ENCODE data around the gene PBLD. TPM values are rescaled to one million over a fixed set of nuclear protein-coding genes. Genes with fewer than 3 reads are reported as not detected.

The PBLD gene
- total RNA-seq, 2 experiments from 2014 or later = 1.2 to 1.3 TPM

- Mint-ChIP-seq H3K27me3 (no peaks in the 10 kb centered on the region), H3K4me1 (ENCODE audit: low read depth) (peaks cover 24% of the 10 kb centered on the region), H3K4me3 (no peak overlapping the region), H3K27ac (peak overlapping the region; percentile 15), H3K36me3 (peaks cover 39% of the 10 kb centered on the region), H3K9me3 (no peaks in the 10 kb centered on the region)
- ChIA-PET CTCF (interaction anchor here (0.8 to 1.0 kb wide), 2 partner anchors 12 to 133 kb away, joined by 3 read pairs; no protein-coding TSS in a partner anchor), POLR2A (interaction anchor here (1.0 kb wide), 1 partner anchor 12 kb away, joined by 3 read pairs; no protein-coding TSS in a partner anchor)
- intact Hi-C loops (cut with micrococcal nuclease) = loop anchor here (1.0 kb wide), 1 partner anchor 10 kb away; no protein-coding TSS in a partner anchor
- no peak for DNase-seq
Observed at GRCh38 chr10:68345621-68346020, 12.9 kb upstream of the PBLD start.

GRCh38 chr10:68342909-68343516 lies 10.3 kb upstream of the PBLD start:
- ChIA-PET POLR2A (no interaction called here), CTCF (interaction anchor here (1.1 kb wide), 1 partner anchor 130 kb away, joined by 3 read pairs; no protein-coding TSS in a partner anchor)
- intact Hi-C loops (cut with micrococcal nuclease) = no loop called here
- H3K4me3 Mint-ChIP-seq = no peak overlapping the region
- no peaks in the 10 kb centered on the region for H3K27me3 Mint-ChIP-seq
- H3K36me3 Mint-ChIP-seq = peaks cover 58% of the 10 kb centered on the region
- DNase-seq = no peak
- H3K9me3 Mint-ChIP-seq = no peaks in the 10 kb centered on the region
- H3K27ac Mint-ChIP-seq = no peak overlapping the region
- H3K4me1 Mint-ChIP-seq (ENCODE audit: low read depth) = peaks cover 35% of the 10 kb centered on the region

- intact Hi-C loops (cut with micrococcal nuclease) = no loop called here
Observed at GRCh38 chr10:68340358-68341080, 7.8 kb upstream of the PBLD start.

GRCh38 chr10:68336754-68337351 lies 4.1 kb upstream of the PBLD start:
- ChIA-PET CTCF (no interaction called here), POLR2A (no interaction called here)
- Mint-ChIP-seq H3K9me3 (no peaks in the 10 kb centered on the region), H3K27me3 (peaks cover 2% of the 10 kb centered on the region), H3K36me3 (peaks cover 76% of the 10 kb centered on the region), H3K27ac (peak overlapping the region; percentile 71), H3K4me3 (peak overlapping the region; percentile 69), H3K4me1 (ENCODE audit: low read depth) (peaks cover 51% of the 10 kb centered on the region)
- DNase-seq = no peak
- intact Hi-C loops (cut with micrococcal nuclease) = no loop called here

More at GRCh38 chr10:68340358-68341080, 7.8 kb upstream of the PBLD start:
- CTCF ChIA-PET = interaction anchor here (0.8 to 1.6 kb wide), 3 partner anchors 8 to 66 kb away, joined by 3 to 9 read pairs (median 3); partner anchors contain the start of genes PBLD and RUFY2
- POLR2A ChIA-PET = interaction anchor here (0.8 to 0.9 kb wide), 2 partner anchors 7 to 9 kb away, joined by 3 to 5 read pairs; partner anchors contain the start of gene HNRNPH3
- DNase-seq = no peak
- peaks cover 69% of the 10 kb centered on the region for H3K36me3 Mint-ChIP-seq
- no peaks in the 10 kb centered on the region for H3K27me3 Mint-ChIP-seq
- no peak overlapping the region for H3K4me3 Mint-ChIP-seq
- H3K4me1 Mint-ChIP-seq (ENCODE audit: low read depth) = peaks cover 48% of the 10 kb centered on the region
- peak overlapping the region; percentile 57 for H3K27ac Mint-ChIP-seq
- H3K9me3 Mint-ChIP-seq = no peaks in the 10 kb centered on the region

GRCh38 chr10:68334672-68335467 lies 2.1 kb upstream of the PBLD start:
- ChIA-PET CTCF (interaction anchor here (1.3 to 2.6 kb wide), 2 partner anchors 14 to 72 kb away, joined by 5 to 14 read pairs; partner anchors contain the start of gene RUFY2), POLR2A (interaction anchor here (0.6 kb wide), 1 partner anchor 20 kb away, joined by 3 read pairs; no protein-coding TSS in a partner anchor)
- H3K4me1 Mint-ChIP-seq (ENCODE audit: low read depth) = peaks cover 50% of the 10 kb centered on the region
- DNase-seq = no peak
- H3K27ac Mint-ChIP-seq = peak overlapping the region; percentile 100
- H3K9me3 Mint-ChIP-seq = no peaks in the 10 kb centered on the region
- intact Hi-C loops (cut with micrococcal nuclease) = loop anchor here (1.0 to 5.0 kb wide), 4 partner anchors 10 to 622 kb away; partner anchors contain the start of genes DDX21 and RUFY2
- peaks cover 3% of the 10 kb centered on the region for H3K27me3 Mint-ChIP-seq
- peaks cover 61% of the 10 kb centered on the region for H3K36me3 Mint-ChIP-seq
- H3K4me3 Mint-ChIP-seq = peak overlapping the region; percentile 100

GRCh38 chr10:68333440-68334431 lies 1.0 kb upstream of the PBLD start:
- POLR2A ChIA-PET = interaction anchor here (0.6 to 2.1 kb wide), 7 partner anchors 12 to 570 kb away, joined by 3 to 11 read pairs (median 4); partner anchors contain the start of genes DDX50 and DNA2

GRCh38 chr10:68333058-68333395 lies 299 bp upstream of the PBLD start:
- POLR2A ChIA-PET = interaction anchor here (0.7 to 2.1 kb wide), 9 partner anchors 15 to 623 kb away, joined by 3 to 11 read pairs (median 5); partner anchors contain the start of genes DDX21, DDX50, DNA2 and RUFY2
- DNase-seq = no peak
- intact Hi-C loops (cut with micrococcal nuclease) = loop anchor here (2.0 to 5.0 kb wide), 5 partner anchors 74 to 624 kb away; partner anchors contain the start of genes CCAR1, DDX21, RUFY2 and SLC25A16
- peaks cover 45% of the 10 kb centered on the region for H3K4me1 Mint-ChIP-seq (ENCODE audit: low read depth)
- H3K9me3 Mint-ChIP-seq = no peaks in the 10 kb centered on the region
- peak overlapping the region; percentile 100 for H3K4me3 Mint-ChIP-seq
- H3K27me3 Mint-ChIP-seq = peaks cover 3% of the 10 kb centered on the region
- H3K27ac Mint-ChIP-seq = peak overlapping the region; percentile 100
- CTCF ChIA-PET = interaction anchor here (0.6 to 1.5 kb wide), 9 partner anchors 8 to 622 kb away, joined by 3 to 7 read pairs (median 3); no protein-coding TSS in a partner anchor
- peaks cover 45% of the 10 kb centered on the region for H3K36me3 Mint-ChIP-seq

More at GRCh38 chr10:68333440-68334431, 1.0 kb upstream of the PBLD start:
- DNase-seq = no peak
- H3K4me3 Mint-ChIP-seq = peak overlapping the region; percentile 100
- no peaks in the 10 kb centered on the region for H3K9me3 Mint-ChIP-seq
- H3K4me1 Mint-ChIP-seq (ENCODE audit: low read depth) = peaks cover 45% of the 10 kb centered on the region
- CTCF ChIA-PET = interaction anchor here (0.6 to 2.6 kb wide), 10 partner anchors 8 to 622 kb away, joined by 3 to 14 read pairs (median 3); partner anchors contain the start of gene RUFY2
- H3K27ac Mint-ChIP-seq = peak overlapping the region; percentile 100
- H3K36me3 Mint-ChIP-seq = peaks cover 50% of the 10 kb centered on the region
- peaks cover 3% of the 10 kb centered on the region for H3K27me3 Mint-ChIP-seq
- intact Hi-C loops (cut with micrococcal nuclease) = loop anchor here (2.0 to 5.0 kb wide), 5 partner anchors 74 to 624 kb away; partner anchors contain the start of genes CCAR1, DDX21, RUFY2 and SLC25A16

GRCh38 chr10:68331455-68332258 lies 1.1 kb downstream of the PBLD start, which contains the start of gene HNRNPH3:
Gene HNRNPH3 (plus strand): TSS chr10:68332064. CDS start chr10:68337222, 5,158 bp downstream.
- DNase-seq = peak; percentile 99
- CTCF ChIA-PET = interaction anchor here (1.3 to 1.5 kb wide), 2 partner anchors 17 to 119 kb away, joined by 4 to 7 read pairs; no protein-coding TSS in a partner anchor
- H3K4me1 Mint-ChIP-seq (ENCODE audit: low read depth) = peaks cover 34% of the 10 kb centered on the region
- H3K27me3 Mint-ChIP-seq = peaks cover 3% of the 10 kb centered on the region
- H3K36me3 Mint-ChIP-seq = peaks cover 36% of the 10 kb centered on the region
- H3K9me3 Mint-ChIP-seq = no peaks in the 10 kb centered on the region
- intact Hi-C loops (cut with micrococcal nuclease) = loop anchor here (1.0 to 5.0 kb wide), 8 partner anchors 76 to 626 kb away; partner anchors contain the start of genes CCAR1, DDX21, DDX50 and RUFY2
- peak within 1 kb of the TSS; percentile 100 for H3K4me3 Mint-ChIP-seq
- peak within 1 kb of the TSS; percentile 100 for H3K27ac Mint-ChIP-seq
- POLR2A ChIA-PET = interaction anchor here (0.6 to 2.1 kb wide), 14 partner anchors 9 to 756 kb away, joined by 3 to 11 read pairs (median 4); partner anchors contain the start of genes DDX50, RUFY2 and SRGN

GRCh38 chr10:68330852-68331454 lies 1.8 kb downstream of the PBLD start:
- DNase-seq = peak; percentile 40
- Mint-ChIP-seq H3K4me1 (ENCODE audit: low read depth) (peaks cover 27% of the 10 kb centered on the region), H3K36me3 (peaks cover 30% of the 10 kb centered on the region), H3K27ac (peak overlapping the region; percentile 100), H3K27me3 (peaks cover 3% of the 10 kb centered on the region), H3K9me3 (no peaks in the 10 kb centered on the region), H3K4me3 (peak overlapping the region; percentile 100)
- intact Hi-C loops (cut with micrococcal nuclease) = loop anchor here (1.0 to 5.0 kb wide), 5 partner anchors 76 to 626 kb away; partner anchors contain the start of genes DDX21, RUFY2 and SIRT1
- ChIA-PET CTCF (interaction anchor here (2.3 kb wide), 1 partner anchor 118 kb away, joined by 5 read pairs; no protein-coding TSS in a partner anchor), POLR2A (interaction anchor here (0.8 to 2.1 kb wide), 6 partner anchors 8 to 626 kb away, joined by 3 to 11 read pairs (median 4); partner anchors contain the start of gene DDX50)
